ENCODE measurements around the gene NDUFS5. TPM values are rescaled to one million over a fixed set of nuclear protein-coding genes. Genes with fewer than 3 reads are reported as not detected.

The NDUFS5 gene
- total RNA-seq, 2 donors from 2014 or later = 295 to 349 TPM

GRCh38 chr1:39084191-39084590 lies 58.0 kb downstream of the NDUFS5 start:
- Histone ChIP-seq H3K27me3 (ENCODE audit: control insufficient read depth, insufficient read depth, low read length, poor library complexity, severe bottlenecking) (peaks cover 76% of the 10 kb centered on the region), H3K36me3 (ENCODE audit: control insufficient read depth, insufficient read depth, low read length) (no peaks in the 10 kb centered on the region), H3K9ac (ENCODE audit: extremely low read depth, low read length, poor library complexity, severe bottlenecking) (no peak overlapping the region), H3K9me3 (ENCODE audit: control insufficient read depth, low read length) (no peaks in the 10 kb centered on the region), H3K4me3 (ENCODE audit: low read length) (no peak overlapping the region), H3K4me1 (ENCODE audit: control insufficient read depth, insufficient read depth, low read length) (no peaks in the 10 kb centered on the region), H3K27ac (ENCODE audit: low read depth, low read length) (no peak overlapping the region)
- no peaks in the 10 kb centered on the region for H3K9me3 Mint-ChIP-seq
- H3K36me3 Mint-ChIP-seq (ENCODE audit: low read depth) = no peaks in the 10 kb centered on the region
- no peak overlapping the region for H3K27ac Mint-ChIP-seq
- H3K27me3 Mint-ChIP-seq (ENCODE audit: insufficient read depth) = peaks cover 69% of the 10 kb centered on the region
- no peak for TF ChIP-seq CTCF (conservative IDR thresholded peaks at IDR 0.05)
- peaks cover 5% of the 10 kb centered on the region for H3K4me1 Mint-ChIP-seq
- DNase-seq = no peak
- H3K4me3 Mint-ChIP-seq = no peak overlapping the region
- 93 to 95% methylated on average over 15 to 17 of the region's 17 CpGs for WGBS, 2 experiments (ENCODE audit: insufficient coverage in 1 of 2, insufficient read length in 1 of 2)

Other genes starting within 250 kb of the NDUFS5 start
- 10 to 100 TPM; 23.0 to 33.2 TPM for gene RRAGC, start 166.6 kb upstream of the NDUFS5 start, total RNA-seq
- 10 to 100 TPM; 34.6 to 38.1 TPM for gene MYCBP, start 153.0 kb upstream of the NDUFS5 start, total RNA-seq
- gene GJA9, start 144.8 kb upstream of the NDUFS5 start, total RNA-seq = not detected
- not detected for gene RHBDL2, start 84.5 kb upstream of the NDUFS5 start, total RNA-seq
- gene AKIRIN1, start 35.1 kb upstream of the NDUFS5 start, total RNA-seq = 100 to 1,000 TPM; 128 to 137 TPM
- gene MACF1, start 178.3 kb downstream of the NDUFS5 start, total RNA-seq = 100 to 1,000 TPM; 214 to 251 TPM

Measured in endodermal cell (in vitro differentiated cells).